Neutrophil (primary cell): ENCODE data around the gene ARMC5.
A peak's percentile ranks its signal among the peaks of the same experiment; 100 is the strongest.

Experiments used
- H3K27ac ChIP-seq: fragments of 200-600 bp; sonication (generic); 2 replicates; pipeline ENCODE4 v1.5.1; 2016; ENCODE audit warnings: mild to moderate bottlenecking, moderate library complexity
- H3K27me3 ChIP-seq: fragments of 200-600 bp; sonication (generic); 2 replicates; pipeline ENCODE4 v1.6.0; 2016; ENCODE audit warnings: mild to moderate bottlenecking
- H3K36me3 ChIP-seq: fragments of 200-600 bp; sonication (generic); 2 replicates; pipeline ENCODE4 v1.5.1; 2017
- H3K4me1 ChIP-seq, 2 experiments: fragments of 200-600 bp in 1 of 2; sonication (generic) in 1 of 2; 1 replicate in 1 of 2; 2 replicates in 1 of 2; pipeline versions ENCODE4 v1.5.1 to v1.6.1; 2013 to 2016; ENCODE audit warnings: low read depth in 1 of 2, low read length in 1 of 2, mild to moderate bottlenecking in 1 of 2, moderate library complexity in 1 of 2; ENCODE audit not compliant: control insufficient read depth in 1 of 2, insufficient read depth in 1 of 2
- H3K4me3 ChIP-seq, 2 experiments: fragments of 200-600 bp in 1 of 2; sonication (generic) in 1 of 2; 1 replicate in 1 of 2; 2 replicates in 1 of 2; pipeline ENCODE4 v1.5.1; 2013 to 2016; ENCODE audit warnings: low read depth in 1 of 2, low read length in 1 of 2, mild to moderate bottlenecking in 1 of 2, moderate library complexity in 1 of 2
- H3K9me3 ChIP-seq: fragments of 200-600 bp; sonication (generic); 2 replicates; pipeline ENCODE4 v1.5.1; 2016
- TF ChIP-seq, protein P1 (sequence below): fragments of 200-600 bp; sonication (generic); IDR thresholded peaks from 2 replicates; pipeline ENCODE4 v1.5.1; 2016; ENCODE audit warnings: antibody characterized with exemption

The ARMC5 gene

DNA sequence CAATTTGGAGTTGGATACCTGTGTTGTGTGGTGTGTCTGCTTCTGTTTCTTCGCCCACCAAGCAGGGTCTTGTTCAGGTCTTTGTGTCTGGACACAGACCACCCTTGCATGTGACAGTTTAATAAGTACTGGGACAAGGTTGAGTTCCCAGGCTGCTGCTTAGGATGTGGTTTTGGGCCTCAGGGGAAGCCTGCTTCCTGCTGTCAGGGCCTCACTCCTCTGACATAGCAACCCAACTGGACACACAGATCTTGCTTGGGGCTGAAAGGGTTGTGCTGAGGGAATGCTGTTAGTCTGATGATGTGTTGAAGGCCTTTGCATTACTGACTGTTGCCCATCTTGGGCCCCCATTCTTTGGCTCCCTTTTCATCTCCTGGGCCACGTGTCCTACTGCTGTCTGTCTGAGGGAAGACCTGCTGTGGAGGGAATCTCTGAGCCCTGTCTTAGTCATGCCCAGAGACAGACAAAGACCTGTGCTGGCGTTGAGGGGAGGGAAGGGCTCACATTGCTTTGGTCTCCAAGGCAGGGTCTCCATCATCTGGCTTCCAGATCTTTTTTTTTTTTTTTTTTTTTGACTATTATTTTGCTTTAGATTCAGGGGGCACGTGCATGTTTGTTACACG is 8.0 kb downstream of the ARMC5 start:
- Histone ChIP-seq H3K27ac (no peak overlapping the region), H3K27me3 (peaks cover 16% of the 10 kb centered on the region), H3K4me1 (peaks cover 11 to 15% of the 10 kb centered on the region in 2 experiments), H3K36me3 (peaks cover 14% of the 10 kb centered on the region), H3K4me3 (no peak overlapping the region), H3K9me3 (no peaks in the 10 kb centered on the region)
- TF ChIP-seq, protein P1, sequence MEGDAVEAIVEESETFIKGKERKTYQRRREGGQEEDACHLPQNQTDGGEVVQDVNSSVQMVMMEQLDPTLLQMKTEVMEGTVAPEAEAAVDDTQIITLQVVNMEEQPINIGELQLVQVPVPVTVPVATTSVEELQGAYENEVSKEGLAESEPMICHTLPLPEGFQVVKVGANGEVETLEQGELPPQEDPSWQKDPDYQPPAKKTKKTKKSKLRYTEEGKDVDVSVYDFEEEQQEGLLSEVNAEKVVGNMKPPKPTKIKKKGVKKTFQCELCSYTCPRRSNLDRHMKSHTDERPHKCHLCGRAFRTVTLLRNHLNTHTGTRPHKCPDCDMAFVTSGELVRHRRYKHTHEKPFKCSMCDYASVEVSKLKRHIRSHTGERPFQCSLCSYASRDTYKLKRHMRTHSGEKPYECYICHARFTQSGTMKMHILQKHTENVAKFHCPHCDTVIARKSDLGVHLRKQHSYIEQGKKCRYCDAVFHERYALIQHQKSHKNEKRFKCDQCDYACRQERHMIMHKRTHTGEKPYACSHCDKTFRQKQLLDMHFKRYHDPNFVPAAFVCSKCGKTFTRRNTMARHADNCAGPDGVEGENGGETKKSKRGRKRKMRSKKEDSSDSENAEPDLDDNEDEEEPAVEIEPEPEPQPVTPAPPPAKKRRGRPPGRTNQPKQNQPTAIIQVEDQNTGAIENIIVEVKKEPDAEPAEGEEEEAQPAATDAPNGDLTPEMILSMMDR: no peak

DNA sequence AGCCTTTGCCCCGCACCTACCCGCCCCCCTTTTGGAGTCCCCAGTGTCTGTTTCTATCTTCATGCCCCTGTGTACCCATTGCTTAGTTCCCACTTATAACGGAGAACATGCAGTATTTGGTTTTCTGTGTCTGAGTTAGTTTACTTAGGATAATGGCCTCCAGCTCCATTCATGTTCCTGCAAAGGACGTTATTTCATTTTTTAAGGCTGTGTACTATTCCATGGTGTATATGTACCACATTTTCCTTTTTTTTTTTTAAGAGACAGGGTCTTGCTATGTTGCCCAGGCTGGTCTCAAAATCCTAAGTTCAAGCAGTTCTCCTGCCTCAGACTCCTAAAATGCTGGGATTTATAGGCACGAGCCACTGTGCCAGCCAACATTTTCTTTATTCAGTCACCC is 8.6 kb downstream of the ARMC5 start:
- H3K27me3 ChIP-seq: peaks cover 22% of the 10 kb centered on the region
- H3K27ac ChIP-seq: no peak overlapping the region

DNA sequence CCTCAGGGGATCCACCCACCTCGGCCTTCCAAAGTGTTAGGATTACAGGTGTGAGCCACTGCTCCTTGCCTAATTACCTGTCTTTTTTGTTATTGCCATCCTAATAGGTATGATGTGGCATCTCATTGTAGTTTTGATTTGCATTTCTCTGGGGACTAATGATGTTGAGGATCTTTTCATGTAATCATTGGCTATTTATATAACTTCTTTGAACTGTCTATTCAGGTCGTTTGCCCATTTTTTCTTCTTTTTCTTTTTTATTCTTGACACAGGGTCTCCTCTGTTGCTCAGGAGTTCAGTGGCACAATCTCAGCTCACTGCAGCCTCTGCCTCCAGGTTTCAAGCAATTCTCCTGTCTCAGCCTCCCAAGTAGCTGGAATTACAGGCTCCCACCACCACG is 11.3 kb downstream of the ARMC5 start:
- Histone ChIP-seq H3K4me1 (peaks cover 13 to 18% of the 10 kb centered on the region in 2 experiments), H3K27ac (no peak overlapping the region), H3K27me3 (peaks cover 50% of the 10 kb centered on the region), H3K9me3 (no peaks in the 10 kb centered on the region), H3K36me3 (no peaks in the 10 kb centered on the region), H3K4me3 (no peak overlapping the region)
- TF ChIP-seq, protein P1: no peak

More for the DNA sequence above, 8.6 kb downstream of the ARMC5 start:
- no peak overlapping the region for H3K4me3 ChIP-seq
- TF ChIP-seq, protein P1: no peak
- peaks cover 13 to 18% of the 10 kb centered on the region in 2 experiments for H3K4me1 ChIP-seq
- no peaks in the 10 kb centered on the region for H3K9me3 ChIP-seq
- peaks cover 13% of the 10 kb centered on the region for H3K36me3 ChIP-seq

DNA sequence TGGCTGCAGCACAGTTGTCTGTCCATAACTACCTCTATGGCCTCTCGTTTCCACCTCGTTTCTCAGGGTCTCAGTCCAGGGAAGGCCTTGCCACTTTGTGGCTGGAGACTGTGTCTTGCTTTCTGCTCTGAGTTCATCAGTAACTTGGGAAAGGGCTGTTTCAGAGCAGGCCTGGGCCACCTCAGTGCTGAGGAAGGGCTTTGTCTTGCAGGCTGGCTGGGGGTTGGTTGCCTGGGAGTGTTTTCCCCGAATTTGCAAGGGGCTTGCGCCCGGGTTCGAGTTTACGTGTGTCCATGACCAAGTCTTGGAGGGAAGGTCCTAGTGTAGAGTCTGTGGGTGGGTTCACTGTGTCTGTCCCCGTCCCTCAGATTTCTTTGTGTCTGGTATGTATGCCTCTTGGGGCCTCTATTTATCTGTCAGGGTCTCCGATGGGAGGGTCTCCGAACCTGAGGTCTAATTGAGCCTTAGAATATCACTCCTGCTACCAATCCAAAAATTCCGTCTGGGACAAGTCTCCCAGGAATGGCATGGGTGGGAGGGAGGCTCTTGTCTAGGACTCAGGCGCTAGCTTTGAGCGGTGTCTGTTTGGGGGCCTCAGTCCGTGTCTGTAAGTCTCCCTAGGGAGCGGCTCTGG is 12.1 kb downstream of the ARMC5 start:
- Histone ChIP-seq H3K9me3 (no peaks in the 10 kb centered on the region), H3K27me3 (peaks cover 57% of the 10 kb centered on the region), H3K27ac (no peak overlapping the region), H3K4me3 (peak overlapping the region in 1 of 2 experiments; percentile 38), H3K36me3 (no peaks in the 10 kb centered on the region), H3K4me1 (peaks cover 19 to 24% of the 10 kb centered on the region in 2 experiments)
- TF ChIP-seq, protein P1: no peak

DNA sequence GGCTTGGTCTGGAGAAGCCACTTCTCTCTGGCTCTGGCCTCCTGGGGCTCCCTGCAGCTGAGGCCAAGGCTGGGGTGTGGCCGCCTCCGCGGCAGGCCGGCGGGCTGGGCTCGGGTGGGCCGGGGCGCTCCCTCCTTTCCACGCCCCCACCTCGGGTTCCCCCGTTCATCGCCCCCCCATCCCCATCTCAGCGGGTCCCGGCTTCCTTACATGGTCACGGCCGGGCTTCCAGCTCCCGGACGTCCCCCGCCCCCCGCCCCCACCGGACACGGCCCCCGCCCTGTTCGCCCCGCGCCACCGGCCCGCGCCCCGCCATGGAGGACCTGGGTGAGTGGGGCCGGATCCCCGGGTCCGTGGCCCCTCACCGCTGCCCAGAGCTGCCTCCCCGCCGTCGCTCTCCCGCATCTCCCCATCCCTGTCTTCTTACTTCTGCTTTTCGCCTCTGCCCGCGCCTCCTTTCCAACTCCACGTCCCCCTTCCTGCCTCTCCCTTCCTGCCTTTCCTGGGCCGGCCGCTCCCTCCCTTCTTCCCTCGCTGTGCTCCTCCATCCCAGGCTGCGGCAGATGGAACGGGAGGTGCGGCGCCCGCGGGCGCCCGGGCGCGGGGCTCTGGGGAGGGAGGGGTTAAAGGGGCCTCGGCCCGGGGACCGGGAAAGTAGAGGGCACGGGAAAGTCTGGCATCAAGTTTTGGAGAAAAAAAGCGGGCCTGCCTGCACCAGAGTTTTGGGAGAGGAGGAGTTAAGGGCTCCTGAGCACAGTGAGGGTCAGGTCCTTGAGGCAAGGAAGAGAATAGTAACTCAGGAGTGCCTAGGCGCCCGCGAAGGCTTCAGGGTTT is 12.8 kb downstream of the ARMC5 start, which contains the start of gene TGFB1I1:
Gene TGFB1I1, plus strand, starts transcription at position 278 of the 834 bp plus-strand sequence. Its CDS starts 37 bp downstream, at position 315.
- TF ChIP-seq, protein P1: no peak
- no peaks in the 10 kb centered on the region for H3K9me3 ChIP-seq
- peaks cover 64% of the 10 kb centered on the region for H3K27me3 ChIP-seq
- no peaks in the 10 kb centered on the region for H3K36me3 ChIP-seq
- peaks cover 23 to 27% of the 10 kb centered on the region in 2 experiments for H3K4me1 ChIP-seq
- peak within 1 kb of the TSS in 1 of 2 experiments; percentile 38 for H3K4me3 ChIP-seq
- H3K27ac ChIP-seq: no peak within 1 kb of the TSS
